Tibial nerve (tissue), 4 donors: ENCODE results near the gene ISCA2. TPM values are rescaled to one million over a fixed set of nuclear protein-coding genes. Genes with fewer than 3 reads are reported as not detected.

Experiments
- DNase-seq, 2 donors: peaks; one replicate each; pipeline ENCODE4 v3.0.0-alpha.2; 2019; ENCODE audit warnings: low spot score in 2 of 2
- H3K27ac ChIP-seq, 4 donors: fragments of 200-600 bp; sonication (generic) in 3 of 4; one replicate each; pipeline ENCODE4 v1.5.1; 2017 to 2019; ENCODE audit warnings: mild to moderate bottlenecking in 1 of 4
- H3K27me3 ChIP-seq, 2 donors: fragments of 200-600 bp; sonication (generic) in 1 of 2; one replicate each; pipeline versions ENCODE4 v1.5.1 to v1.6.0; 2017 to 2019
- H3K36me3 ChIP-seq, 3 donors: fragments of 200-600 bp; sonication (generic); one replicate each; pipeline ENCODE4 v1.5.1; 2018 to 2019
- H3K4me1 ChIP-seq, 4 donors: fragments of 200-600 bp; sonication (generic) in 3 of 4; one replicate each; pipeline ENCODE4 v1.5.1; 2017 to 2019
- H3K4me3 ChIP-seq, 4 donors: fragments of 200-600 bp; sonication (generic) in 3 of 4; one replicate each; pipeline ENCODE4 v1.5.1; 2017 to 2019; ENCODE audit warnings: mild to moderate bottlenecking in 1 of 4, moderate library complexity in 1 of 4
- H3K9me3 ChIP-seq, 4 donors: fragments of 200-600 bp; sonication (generic) in 3 of 4; one replicate each; pipeline ENCODE4 v1.5.1; 2017 to 2019
- CTCF ChIP-seq, 5 experiments: fragments of 200-600 bp in 3 of 5; fragments of 450-650 bp in 2 of 5; sonication (generic) in 3 of 5; IDR thresholded peaks; one replicate each; pipeline ENCODE4 v1.5.1; 2016 to 2019; ENCODE audit warnings: antibody characterized with exemption in 5 of 5, mild to moderate bottlenecking in 3 of 5, moderate library complexity in 2 of 5
- EP300 ChIP-seq, 2 donors: sonication (generic); formaldehyde crosslinking; IDR thresholded peaks; one replicate each; pipeline ENCODE4 v1.6.1; 2017; ENCODE audit warnings: antibody characterized with exemption in 2 of 2, mild to moderate bottlenecking in 1 of 2
- POLR2A ChIP-seq, 2 donors: fragments of 450-650 bp; IDR thresholded peaks; one replicate each; pipeline ENCODE4 v1.6.1; 2017; ENCODE audit warnings: antibody characterized with exemption in 2 of 2, mild to moderate bottlenecking in 2 of 2, moderate library complexity in 2 of 2
- WGBS, 2 donors: methylation state at CpG; one replicate each; pipeline ENCODE4 v1.1.5; 2018; 5-methylcytosine and 5-hydroxymethylcytosine counted together
- total RNA-seq, 4 donors: library from RNA; depleted of rRNA; stranded (reverse); fragments of >200 nt; gene quantifications; one replicate each; pipeline ENCODE4 v1.1.0, GENCODE V29; 2016

Gene ISCA2
- total RNA-seq, 4 donors from 2014 or later, result 7.3 to 14.9 (median 12.4) TPM

DNA sequence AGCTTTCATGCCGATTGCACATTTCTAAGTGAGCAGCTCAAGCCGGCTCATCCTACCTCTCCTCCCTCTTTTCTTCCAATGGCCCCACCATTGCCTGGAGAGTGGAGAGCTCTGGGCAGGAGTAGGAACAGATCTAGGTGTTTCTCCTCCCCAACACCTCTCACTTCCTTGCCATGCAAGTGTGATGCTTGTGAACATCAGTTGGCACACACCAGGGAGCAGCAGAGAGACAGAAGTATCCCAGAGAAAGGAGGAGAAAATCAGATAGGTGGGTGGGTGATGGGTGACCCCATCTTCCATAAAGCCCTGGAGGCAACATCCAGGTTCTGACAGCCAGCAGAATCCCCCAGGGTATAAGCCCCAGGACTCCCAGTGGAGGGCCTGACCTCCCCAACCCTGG is 28.2 kb upstream of the ISCA2 start:
- TF ChIP-seq POLR2A (IDR thresholded peaks at IDR 0.05) (no peak), EP300 (IDR thresholded peaks at IDR 0.05) (no peak), CTCF (IDR thresholded peaks at IDR 0.05) (no peak)
- H3K36me3 ChIP-seq, result peaks cover 0 to 12% (median 0%) of the 10 kb centered on the region in 3 donors
- no peak for DNase-seq
- WGBS, 2 donors, result 90 to 100% methylated on average over 2 of the region's 2 CpGs
- H3K27me3 ChIP-seq, result no peaks in the 10 kb centered on the region
- H3K27ac ChIP-seq, result no peak overlapping the region
- H3K4me1 ChIP-seq, result peaks cover 0 to 21% (median 0%) of the 10 kb centered on the region in 4 donors
- no peaks in the 10 kb centered on the region for H3K9me3 ChIP-seq
- no peak overlapping the region for H3K4me3 ChIP-seq

- peaks cover 0 to 29% (median 0%) of the 10 kb centered on the region in 4 donors for H3K4me1 ChIP-seq
- 89 to 92% methylated on average over 3 of the region's 3 CpGs for WGBS, 2 donors
- H3K9me3 ChIP-seq, result no peaks in the 10 kb centered on the region
- H3K36me3 ChIP-seq, result peaks cover 0 to 34% (median 0%) of the 10 kb centered on the region in 3 donors
- H3K27me3 ChIP-seq, result no peaks in the 10 kb centered on the region
- TF ChIP-seq POLR2A (IDR thresholded peaks at IDR 0.05) (no peak), EP300 (IDR thresholded peaks at IDR 0.05) (no peak), CTCF (IDR thresholded peaks at IDR 0.05) (no peak)
- no peak for DNase-seq
- H3K27ac ChIP-seq, result peak overlapping the region in 1 of 4 donors; percentile 39
- H3K4me3 ChIP-seq, result no peak overlapping the region
Measured at GRCh38 chr14:74468513-74468912, 25.1 kb upstream of the ISCA2 start.

- WGBS, 2 donors, result 67 to 68% methylated on average over 7 of the region's 7 CpGs
- peak in 1 of 2 donors; percentile 14 for DNase-seq
- H3K27me3 ChIP-seq, result no peaks in the 10 kb centered on the region
- H3K36me3 ChIP-seq, result peaks cover 0 to 47% (median 0%) of the 10 kb centered on the region in 3 donors
- H3K4me1 ChIP-seq, result peaks cover 0 to 29% (median 0%) of the 10 kb centered on the region in 4 donors
- H3K27ac ChIP-seq, result peak overlapping the region in 1 of 4 donors; percentile 68
- no peaks in the 10 kb centered on the region for H3K9me3 ChIP-seq
- peak; percentile 11 to 21 for TF ChIP-seq EP300 (IDR thresholded peaks at IDR 0.05)
- TF ChIP-seq CTCF (IDR thresholded peaks at IDR 0.05), result no peak
- no peak overlapping the region for H3K4me3 ChIP-seq
Measured at GRCh38 chr14:74469548-74470518, 23.7 kb upstream of the ISCA2 start.

GRCh38 chr14:74472601-74473000 is 21.0 kb upstream of the ISCA2 start:
- Histone ChIP-seq H3K4me3 (no peak overlapping the region), H3K9me3 (no peaks in the 10 kb centered on the region), H3K27ac (no peak overlapping the region), H3K4me1 (peaks cover 0 to 29% (median 0%) of the 10 kb centered on the region in 4 donors), H3K36me3 (peaks cover 0 to 61% (median 3%) of the 10 kb centered on the region in 3 donors), H3K27me3 (no peaks in the 10 kb centered on the region)
- no peak for DNase-seq
- TF ChIP-seq CTCF (IDR thresholded peaks at IDR 0.05), result no peak
- no peak for TF ChIP-seq EP300 (IDR thresholded peaks at IDR 0.05)
- TF ChIP-seq POLR2A (IDR thresholded peaks at IDR 0.05), result no peak
- WGBS, 2 donors, result 76 to 88% methylated on average over 2 of the region's 2 CpGs

GRCh38 chr14:74474376-74474775 is 19.2 kb upstream of the ISCA2 start:
- TF ChIP-seq CTCF (IDR thresholded peaks at IDR 0.05), result no peak
- TF ChIP-seq EP300 (IDR thresholded peaks at IDR 0.05), result no peak
- no peak for TF ChIP-seq POLR2A (IDR thresholded peaks at IDR 0.05)
- no peak for DNase-seq
- Histone ChIP-seq H3K4me1 (peaks cover 0 to 18% (median 0%) of the 10 kb centered on the region in 4 donors), H3K9me3 (no peaks in the 10 kb centered on the region), H3K27ac (no peak overlapping the region), H3K27me3 (no peaks in the 10 kb centered on the region), H3K36me3 (peaks cover 0 to 70% (median 3%) of the 10 kb centered on the region in 3 donors), H3K4me3 (no peak overlapping the region)
- 80 to 85% methylated on average over 2 of the region's 2 CpGs for WGBS, 2 donors
